ENCODE data around the gene PGM2L1. TPM values are rescaled to one million over a fixed set of nuclear protein-coding genes. Genes with fewer than 3 reads are reported as not detected.

The PGM2L1 gene
- total RNA-seq, 1 donor from 2014 or later, result 4.0 TPM

GRCh38 chr11:74322667-74323066, 75.6 kb downstream of the PGM2L1 start:
- H3K27me3 Mint-ChIP-seq (ENCODE audit: insufficient read depth), result peaks cover 13% of the 10 kb centered on the region
- DNase-seq (ENCODE audit: low spot score), result no peak
- H3K27ac Mint-ChIP-seq, result no peak overlapping the region
- H3K9me3 Mint-ChIP-seq, result peaks cover 5% of the 10 kb centered on the region
- H3K36me3 Mint-ChIP-seq (ENCODE audit: low read depth), result no peaks in the 10 kb centered on the region
- H3K4me3 Mint-ChIP-seq, result no peak overlapping the region
- no peaks in the 10 kb centered on the region for H3K4me1 Mint-ChIP-seq (ENCODE audit: low read depth)
- intact Hi-C loops (cut with micrococcal nuclease), result no loop called here

DNA sequence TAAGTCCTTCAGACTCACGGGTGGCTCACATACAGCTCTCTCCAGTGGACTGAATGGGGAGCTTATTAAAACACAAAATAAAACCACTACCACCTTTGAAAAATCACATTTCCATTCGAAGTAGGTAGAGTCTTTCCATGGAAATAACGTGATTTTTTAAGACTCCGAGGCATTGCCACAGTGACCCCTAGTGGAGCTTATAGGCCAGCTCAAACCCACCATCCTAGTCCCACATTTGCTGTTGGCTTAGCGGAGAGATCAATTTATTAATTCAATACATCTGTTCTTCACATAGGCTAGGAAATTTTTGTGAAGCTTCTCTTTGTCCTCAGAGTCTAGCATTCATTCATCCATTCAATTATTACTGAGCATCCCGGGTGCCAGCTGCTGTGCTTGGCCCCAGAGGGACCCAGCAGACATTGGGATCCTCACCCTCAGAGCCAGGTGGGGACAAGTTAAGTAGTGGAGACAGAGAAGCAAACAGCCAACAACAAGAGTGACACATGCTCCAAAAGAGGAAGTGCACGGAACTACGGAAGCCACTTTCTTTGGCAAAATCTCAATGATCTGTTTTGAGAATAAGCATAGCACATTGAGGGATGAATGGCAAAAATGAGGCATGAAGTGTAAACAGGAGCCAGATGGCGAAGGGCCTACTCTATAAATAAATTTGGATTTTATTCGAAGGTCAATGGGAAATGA, 76.6 kb downstream of the PGM2L1 start:
- H3K27me3 Mint-ChIP-seq (ENCODE audit: insufficient read depth), result peaks cover 19% of the 10 kb centered on the region
- intact Hi-C loops (cut with micrococcal nuclease), result loop anchor here (1.0 kb wide), 2 partner anchors 66 to 357 kb away; no protein-coding TSS in a partner anchor
- no peak overlapping the region for H3K4me3 Mint-ChIP-seq
- H3K9me3 Mint-ChIP-seq, result peaks cover 14% of the 10 kb centered on the region
- no peaks in the 10 kb centered on the region for H3K36me3 Mint-ChIP-seq (ENCODE audit: low read depth)
- no peaks in the 10 kb centered on the region for H3K4me1 Mint-ChIP-seq (ENCODE audit: low read depth)
- no peak for DNase-seq (ENCODE audit: low spot score)
- H3K27ac Mint-ChIP-seq, result no peak overlapping the region

GRCh38 chr11:74320538-74320937, 77.7 kb downstream of the PGM2L1 start:
- H3K27ac Mint-ChIP-seq, result no peak overlapping the region
- no peak overlapping the region for H3K4me3 Mint-ChIP-seq
- peaks cover 17% of the 10 kb centered on the region for H3K9me3 Mint-ChIP-seq
- no peaks in the 10 kb centered on the region for H3K36me3 Mint-ChIP-seq (ENCODE audit: low read depth)
- intact Hi-C loops (cut with micrococcal nuclease), result no loop called here
- H3K4me1 Mint-ChIP-seq (ENCODE audit: low read depth), result no peaks in the 10 kb centered on the region
- peaks cover 18% of the 10 kb centered on the region for H3K27me3 Mint-ChIP-seq (ENCODE audit: insufficient read depth)
- DNase-seq (ENCODE audit: low spot score), result no peak

DNA sequence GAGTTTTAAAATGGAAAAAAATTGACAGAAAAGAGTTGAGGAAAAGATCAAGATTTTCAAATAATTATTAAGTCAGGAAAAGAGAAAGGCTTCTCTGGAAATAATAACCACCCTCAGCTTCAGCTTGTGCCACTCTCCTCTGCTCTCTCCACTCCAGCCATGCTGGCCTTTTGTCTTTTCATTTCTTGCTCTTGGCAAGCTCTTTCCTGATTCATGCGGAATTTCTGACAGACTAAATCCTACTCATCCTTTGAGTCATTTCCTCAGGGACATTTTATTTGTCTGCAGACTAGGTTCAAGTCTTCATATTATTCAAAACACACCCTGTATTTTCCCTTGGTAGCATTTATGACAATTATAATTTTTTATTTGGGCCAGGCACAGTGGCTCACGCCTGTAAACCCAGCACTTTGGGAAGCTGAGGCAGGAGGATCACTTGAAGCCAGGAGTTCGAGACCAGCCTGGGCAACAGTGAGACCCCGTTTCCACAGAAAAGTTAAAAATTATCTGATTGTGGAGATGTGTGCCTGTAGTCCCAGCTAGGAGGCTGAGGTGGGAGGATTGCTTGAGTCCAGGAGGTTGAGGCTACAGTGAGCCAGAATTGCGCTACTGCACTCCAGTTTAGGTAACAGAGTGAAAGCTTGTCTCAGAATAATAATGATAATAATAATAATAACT, 79.0 kb downstream of the PGM2L1 start:
- Mint-ChIP-seq H3K4me3 (no peak overlapping the region), H3K4me1 (ENCODE audit: low read depth) (no peaks in the 10 kb centered on the region), H3K9me3 (peaks cover 17% of the 10 kb centered on the region), H3K27me3 (ENCODE audit: insufficient read depth) (peaks cover 18% of the 10 kb centered on the region), H3K27ac (no peak overlapping the region), H3K36me3 (ENCODE audit: low read depth) (no peaks in the 10 kb centered on the region)
- DNase-seq (ENCODE audit: low spot score), result no peak
- intact Hi-C loops (cut with micrococcal nuclease), result no loop called here

GRCh38 chr11:74318241-74318932, 79.8 kb downstream of the PGM2L1 start:
- Mint-ChIP-seq H3K36me3 (ENCODE audit: low read depth) (no peaks in the 10 kb centered on the region), H3K27me3 (ENCODE audit: insufficient read depth) (peaks cover 18% of the 10 kb centered on the region), H3K4me3 (no peak overlapping the region), H3K4me1 (ENCODE audit: low read depth) (no peaks in the 10 kb centered on the region), H3K9me3 (peaks cover 17% of the 10 kb centered on the region), H3K27ac (no peak overlapping the region)
- DNase-seq (ENCODE audit: low spot score), result no peak
- intact Hi-C loops (cut with micrococcal nuclease), result no loop called here

GRCh38 chr11:74316772-74317505, 81.3 kb downstream of the PGM2L1 start:
- no peak overlapping the region for H3K4me3 Mint-ChIP-seq

DNA sequence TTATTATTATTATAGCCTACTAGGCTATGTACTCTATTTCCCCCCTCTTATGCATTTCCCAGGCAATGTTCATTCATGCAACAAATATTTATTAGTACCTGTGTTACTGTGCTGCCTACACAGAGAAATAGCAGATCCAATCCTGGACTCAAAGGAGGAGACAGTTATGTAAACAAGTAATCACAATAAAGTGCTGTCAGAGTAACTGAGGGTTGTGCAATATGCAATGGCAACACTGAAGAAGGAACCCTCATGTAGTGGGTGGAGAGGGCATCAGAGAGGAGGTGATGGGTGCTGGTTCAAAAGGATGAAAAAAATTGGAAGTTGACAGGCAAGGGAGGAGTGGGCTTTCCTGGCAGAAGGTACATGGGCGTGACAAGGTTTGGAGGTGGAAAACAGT, 85.9 kb downstream of the PGM2L1 start:
- Mint-ChIP-seq H3K27ac (no peak overlapping the region), H3K4me3 (no peak overlapping the region), H3K9me3 (peaks cover 8% of the 10 kb centered on the region), H3K27me3 (ENCODE audit: insufficient read depth) (peaks cover 24% of the 10 kb centered on the region), H3K4me1 (ENCODE audit: low read depth) (no peaks in the 10 kb centered on the region), H3K36me3 (ENCODE audit: low read depth) (no peaks in the 10 kb centered on the region)
- DNase-seq (ENCODE audit: low spot score), result no peak
- intact Hi-C loops (cut with micrococcal nuclease), result no loop called here

More at GRCh38 chr11:74316772-74317505, 81.3 kb downstream of the PGM2L1 start:
- DNase-seq (ENCODE audit: low spot score), result no peak
- no peaks in the 10 kb centered on the region for H3K4me1 Mint-ChIP-seq (ENCODE audit: low read depth)
- no peak overlapping the region for H3K27ac Mint-ChIP-seq
- peaks cover 17% of the 10 kb centered on the region for H3K9me3 Mint-ChIP-seq
- H3K36me3 Mint-ChIP-seq (ENCODE audit: low read depth), result no peaks in the 10 kb centered on the region
- intact Hi-C loops (cut with micrococcal nuclease), result no loop called here
- H3K27me3 Mint-ChIP-seq (ENCODE audit: insufficient read depth), result peaks cover 23% of the 10 kb centered on the region

DNA sequence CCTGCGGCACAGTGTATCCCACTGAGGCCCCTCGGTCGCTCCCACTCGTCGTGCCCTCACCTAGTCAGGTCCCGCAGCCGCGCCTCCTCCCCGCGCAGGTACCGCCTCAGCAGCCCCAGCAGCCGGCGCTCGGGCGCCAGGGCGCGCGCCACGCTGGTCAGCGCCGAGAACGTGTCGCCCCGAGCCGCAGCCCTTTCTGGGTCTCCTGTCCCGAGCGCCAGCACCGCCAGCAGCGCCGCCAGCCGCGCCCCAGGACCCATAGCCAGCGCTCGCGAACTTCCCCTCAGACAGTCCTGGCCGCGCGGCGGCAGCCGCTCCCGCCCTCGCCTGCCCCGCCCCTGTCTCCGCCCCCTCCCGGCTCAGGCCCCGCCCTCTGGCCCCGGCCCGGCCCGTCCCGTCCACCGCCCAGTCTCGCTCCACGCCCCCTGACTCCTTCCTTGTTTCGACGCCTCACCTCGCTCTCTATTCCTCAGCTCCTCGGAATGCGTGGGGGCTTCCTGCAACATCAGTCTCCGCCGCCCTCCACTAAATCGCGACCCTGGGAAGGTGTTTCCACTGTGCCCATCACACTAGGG, 86.8 kb downstream of the PGM2L1 start, which contains the start of gene P4HA3:
TSS of gene P4HA3 (minus strand) at position 289 of the 575 bp plus-strand sequence. CDS start at position 260, 29 bp downstream.
- peaks cover 2% of the 10 kb centered on the region for H3K4me1 Mint-ChIP-seq (ENCODE audit: low read depth)
- peaks cover 1% of the 10 kb centered on the region for H3K9me3 Mint-ChIP-seq
- H3K27me3 Mint-ChIP-seq (ENCODE audit: insufficient read depth), result peaks cover 20% of the 10 kb centered on the region
- no peak within 1 kb of the TSS for H3K27ac Mint-ChIP-seq
- intact Hi-C loops (cut with micrococcal nuclease), result no loop called here
- H3K36me3 Mint-ChIP-seq (ENCODE audit: low read depth), result no peaks in the 10 kb centered on the region
- peak; percentile 34 for DNase-seq (ENCODE audit: low spot score)
- peak within 1 kb of the TSS; percentile 63 for H3K4me3 Mint-ChIP-seq

- peaks cover 21% of the 10 kb centered on the region for H3K27me3 Mint-ChIP-seq (ENCODE audit: insufficient read depth)
- H3K4me3 Mint-ChIP-seq, result no peak overlapping the region
- no peaks in the 10 kb centered on the region for H3K36me3 Mint-ChIP-seq (ENCODE audit: low read depth)
- no peak for DNase-seq (ENCODE audit: low spot score)
- H3K27ac Mint-ChIP-seq, result no peak overlapping the region
- intact Hi-C loops (cut with micrococcal nuclease), result no loop called here
- peaks cover 4% of the 10 kb centered on the region for H3K4me1 Mint-ChIP-seq (ENCODE audit: low read depth)
- H3K9me3 Mint-ChIP-seq, result no peaks in the 10 kb centered on the region
Measured at GRCh38 chr11:74310857-74311256, 87.4 kb downstream of the PGM2L1 start.

DNA sequence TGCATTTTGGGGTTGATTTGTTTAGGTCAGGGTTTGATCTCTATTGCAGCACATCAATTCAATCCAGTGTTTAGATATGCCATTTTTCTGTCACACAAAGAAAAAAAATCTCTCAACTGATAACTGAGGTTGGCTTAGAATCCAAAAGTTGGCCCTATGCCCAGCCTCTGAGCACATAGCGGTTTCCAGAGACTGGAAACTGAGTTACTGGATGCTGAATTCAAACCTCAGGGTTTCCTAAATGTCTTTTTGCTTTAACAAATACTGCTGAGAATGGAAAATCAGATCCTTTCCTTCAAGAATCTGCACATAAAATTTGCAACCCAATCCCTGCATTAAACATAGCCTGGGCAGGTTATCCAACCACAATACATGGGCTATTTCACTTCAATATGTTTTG, 90.8 kb downstream of the PGM2L1 start:
- Mint-ChIP-seq H3K4me3 (no peak overlapping the region), H3K4me1 (ENCODE audit: low read depth) (peaks cover 4% of the 10 kb centered on the region), H3K27ac (no peak overlapping the region), H3K27me3 (ENCODE audit: insufficient read depth) (peaks cover 21% of the 10 kb centered on the region), H3K36me3 (ENCODE audit: low read depth) (no peaks in the 10 kb centered on the region), H3K9me3 (no peaks in the 10 kb centered on the region)
- intact Hi-C loops (cut with micrococcal nuclease), result no loop called here
- DNase-seq (ENCODE audit: low spot score), result no peak

- DNase-seq (ENCODE audit: low spot score), result no peak
- Mint-ChIP-seq H3K27me3 (ENCODE audit: insufficient read depth) (peaks cover 17% of the 10 kb centered on the region), H3K9me3 (no peaks in the 10 kb centered on the region), H3K27ac (no peak overlapping the region), H3K4me1 (ENCODE audit: low read depth) (peaks cover 4% of the 10 kb centered on the region), H3K36me3 (ENCODE audit: low read depth) (no peaks in the 10 kb centered on the region), H3K4me3 (no peak overlapping the region)
- intact Hi-C loops (cut with micrococcal nuclease), result no loop called here
Measured at GRCh38 chr11:74306435-74307175, 91.6 kb downstream of the PGM2L1 start.

- intact Hi-C loops (cut with micrococcal nuclease), result no loop called here
- H3K4me1 Mint-ChIP-seq (ENCODE audit: low read depth), result peaks cover 10% of the 10 kb centered on the region
- no peak overlapping the region for H3K27ac Mint-ChIP-seq
- DNase-seq (ENCODE audit: low spot score), result no peak
- H3K4me3 Mint-ChIP-seq, result no peak overlapping the region
- H3K27me3 Mint-ChIP-seq (ENCODE audit: insufficient read depth), result peaks cover 3% of the 10 kb centered on the region
- no peaks in the 10 kb centered on the region for H3K9me3 Mint-ChIP-seq
- no peaks in the 10 kb centered on the region for H3K36me3 Mint-ChIP-seq (ENCODE audit: low read depth)
Measured at GRCh38 chr11:74299015-74299414, 99.2 kb downstream of the PGM2L1 start.

All from activated T-helper 1 cell treated with anti-CD3 and anti-CD28 coated beads, Interleukin-12 subunit alpha, Interleukin-12 subunit beta, Interleukin-2, Interleukin-4 antibody, amounts not matched to agents 30 ng/mL and 10 ng/mL and 1 ng/mL, durations not matched to agents 14 hours and 24 hours and 36 hours (primary cell).